Neural progenitor cell (in vitro differentiated cells): Measurements from ENCODE around the gene BNIP1. TPM values are rescaled to one million over a fixed set of nuclear protein-coding genes. Genes with fewer than 3 reads are reported as not detected.

Experiments
- DNase-seq: peaks from one replicate; pipeline ENCODE4 v3.0.0-alpha.2; 2016; ENCODE audit warnings: low spot score
- H2AFZ ChIP-seq: fragments of 200-600 bp; sonication (generic); replicated peaks from 2 replicates; pipeline ENCODE4 v1.6.1; 2016; ENCODE audit warnings: antibody characterized with exemption
- H3F3A ChIP-seq: fragments of 200-600 bp; sonication (generic); 2 replicates; pipeline ENCODE4 v1.6.1; 2016; ENCODE audit warnings: antibody characterized with exemption, low read depth
- H3K27ac ChIP-seq: fragments of 200-600 bp; sonication (generic); 2 replicates; pipeline ENCODE4 v1.5.1; 2016; ENCODE audit warnings: mild to moderate bottlenecking
- H3K27me3 ChIP-seq: fragments of 200-600 bp; sonication (generic); 2 replicates; pipeline ENCODE4 v1.6.1; 2016; ENCODE audit warnings: mild to moderate bottlenecking, moderate library complexity
- H3K36me3 ChIP-seq: fragments of 200-600 bp; sonication (generic); 2 replicates; pipeline ENCODE4 v1.5.1; 2016
- H3K4me1 ChIP-seq: fragments of 200-600 bp; sonication (generic); 2 replicates; pipeline ENCODE4 v1.6.1; 2016; ENCODE audit warnings: mixed run types
- H3K4me2 ChIP-seq: fragments of 200-600 bp; sonication (generic); 2 replicates; pipeline ENCODE4 v1.6.1; 2016
- H3K4me3 ChIP-seq: fragments of 200-600 bp; sonication (generic); 2 replicates; pipeline ENCODE4 v1.5.1; 2016
- H3K79me2 ChIP-seq: fragments of 200-600 bp; sonication (generic); 2 replicates; pipeline ENCODE4 v1.6.1; 2016; ENCODE audit warnings: low read depth
- H3K9ac ChIP-seq: fragments of 200-600 bp; sonication (generic); 2 replicates; pipeline ENCODE4 v1.6.1; 2016
- H3K9me3 ChIP-seq: fragments of 200-600 bp; sonication (generic); 2 replicates; pipeline ENCODE4 v1.5.1; 2016; ENCODE audit warnings: low read depth
- H4K20me1 ChIP-seq: fragments of 200-600 bp; sonication (generic); 2 replicates; pipeline ENCODE4 v1.6.1; 2016; ENCODE audit warnings: low read depth
- H3K27ac Mint-ChIP-seq: 3 replicates; pipeline ENCODE4 v1.8.0; 2021; ENCODE audit warnings: mixed read lengths
- H3K27me3 Mint-ChIP-seq: 2 replicates; pipeline ENCODE4 v1.8.0; 2022; ENCODE audit warnings: low read depth, mild to moderate bottlenecking, inconsistent platforms, moderate library complexity, mixed read lengths; ENCODE audit not compliant: insufficient read depth
- H3K36me3 Mint-ChIP-seq: 3 replicates; pipeline ENCODE4 v1.8.0; 2021; ENCODE audit warnings: mixed read lengths
- H3K4me1 Mint-ChIP-seq: 3 replicates; pipeline ENCODE4 v1.8.0; 2021; ENCODE audit warnings: mixed read lengths
- H3K4me3 Mint-ChIP-seq: 3 replicates; pipeline ENCODE4 v1.8.0; 2021; ENCODE audit warnings: mild to moderate bottlenecking, moderate library complexity, mixed read lengths
- H3K9me3 Mint-ChIP-seq: 3 replicates; pipeline ENCODE4 v1.8.0; 2020; ENCODE audit warnings: mixed read lengths
- CTCF ChIP-seq: fragments of 200-600 bp; sonication (generic); IDR thresholded peaks from 2 replicates; pipeline ENCODE4 v1.5.1; 2017; ENCODE audit warnings: antibody characterized with exemption, mild to moderate bottlenecking
- EZH2 ChIP-seq: fragments of 200-600 bp; sonication (generic); IDR thresholded peaks from 2 replicates; pipeline ENCODE4 v1.6.1; 2017; ENCODE audit warnings: antibody characterized with exemption, mild to moderate bottlenecking, moderate library complexity
- EZH2phosphoT487 ChIP-seq: fragments of 200-600 bp; sonication (generic); IDR thresholded peaks from 2 replicates; pipeline ENCODE4 v1.6.1; 2017; ENCODE audit warnings: antibody characterized with exemption
- total RNA-seq: library from RNA; depleted of rRNA; stranded (reverse); fragments of >200 nt; gene quantifications from 2 replicates; pipeline ENCODE4 v1.2.3, GENCODE V29; 2015; ENCODE audit warnings: low replicate concordance

The BNIP1 gene
- total RNA-seq, 1 donor from 2014 or later = 15.0 TPM

DNA sequence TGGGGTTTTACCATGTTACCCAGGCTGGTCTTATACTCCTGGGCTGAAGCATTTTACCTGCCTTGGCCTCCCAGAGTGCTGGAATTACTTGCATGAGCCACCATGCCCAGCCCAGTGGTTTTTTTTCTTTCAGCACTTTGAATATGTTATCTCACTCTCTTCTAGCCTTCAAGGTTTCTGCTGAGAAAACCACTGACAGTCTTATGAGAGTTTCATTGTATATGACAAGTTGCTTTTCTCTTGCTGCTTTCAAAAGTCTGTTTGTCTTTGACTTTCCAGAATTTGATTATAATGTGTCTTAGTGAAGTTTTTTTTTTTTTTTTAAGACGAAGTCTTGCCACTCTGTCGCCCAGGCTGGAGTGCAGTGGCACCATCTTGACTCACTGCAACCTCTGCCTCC, 43.1 kb upstream of the BNIP1 start:
- DNase-seq = no peak
- H3K4me3 ChIP-seq = no peak overlapping the region
- H3K9ac ChIP-seq = no peak overlapping the region
- H4K20me1 ChIP-seq = no peaks in the 10 kb centered on the region
- no peaks in the 10 kb centered on the region for H3K36me3 ChIP-seq
- no peak overlapping the region for H3K27ac Mint-ChIP-seq
- no peaks in the 10 kb centered on the region for H3K4me1 ChIP-seq
- H3K9me3 ChIP-seq = no peaks in the 10 kb centered on the region
- H3K4me1 Mint-ChIP-seq = no peaks in the 10 kb centered on the region
- H3K27me3 ChIP-seq = no peaks in the 10 kb centered on the region
- peaks cover 3% of the 10 kb centered on the region for H3K36me3 Mint-ChIP-seq
- peaks cover 3% of the 10 kb centered on the region for H3K9me3 Mint-ChIP-seq
- no peak overlapping the region for H3K27ac ChIP-seq
- no peak for TF ChIP-seq EZH2phosphoT487
- no peak for TF ChIP-seq CTCF
- TF ChIP-seq EZH2 = no peak
- H3K79me2 ChIP-seq = no peaks in the 10 kb centered on the region
- H3F3A ChIP-seq = no peaks in the 10 kb centered on the region
- H3K27me3 Mint-ChIP-seq = no peaks in the 10 kb centered on the region
- H3K4me3 Mint-ChIP-seq = no peak overlapping the region
- no peak overlapping the region for H3K4me2 ChIP-seq
- no peak overlapping the region for H2AFZ ChIP-seq

GRCh38 chr5:173103411-173103810, 40.9 kb upstream of the BNIP1 start:
- no peaks in the 10 kb centered on the region for H3K79me2 ChIP-seq
- no peaks in the 10 kb centered on the region for H3F3A ChIP-seq
- no peak overlapping the region for H2AFZ ChIP-seq
- Mint-ChIP-seq H3K36me3 (peaks cover 3% of the 10 kb centered on the region), H3K9me3 (peaks cover 3% of the 10 kb centered on the region), H3K27ac (no peak overlapping the region), H3K27me3 (no peaks in the 10 kb centered on the region), H3K4me1 (no peaks in the 10 kb centered on the region), H3K4me3 (no peak overlapping the region)
- H3K36me3 ChIP-seq = no peaks in the 10 kb centered on the region
- no peak for DNase-seq
- H3K9ac ChIP-seq = no peak overlapping the region
- TF ChIP-seq EZH2 = no peak
- TF ChIP-seq EZH2phosphoT487 = no peak
- no peak for TF ChIP-seq CTCF
- H3K27ac ChIP-seq = no peak overlapping the region
- no peaks in the 10 kb centered on the region for H3K9me3 ChIP-seq
- no peaks in the 10 kb centered on the region for H3K4me1 ChIP-seq
- no peak overlapping the region for H3K4me3 ChIP-seq
- H3K4me2 ChIP-seq = no peak overlapping the region
- no peaks in the 10 kb centered on the region for H4K20me1 ChIP-seq
- no peaks in the 10 kb centered on the region for H3K27me3 ChIP-seq

GRCh38 chr5:173108914-173109313, 35.4 kb upstream of the BNIP1 start:
- DNase-seq = no peak
- no peaks in the 10 kb centered on the region for H4K20me1 ChIP-seq
- H3K4me1 ChIP-seq = no peaks in the 10 kb centered on the region
- no peak overlapping the region for H2AFZ ChIP-seq
- no peaks in the 10 kb centered on the region for H3K27me3 ChIP-seq
- Mint-ChIP-seq H3K4me1 (no peaks in the 10 kb centered on the region), H3K27me3 (no peaks in the 10 kb centered on the region), H3K27ac (no peak overlapping the region), H3K9me3 (no peaks in the 10 kb centered on the region), H3K36me3 (peaks cover 4% of the 10 kb centered on the region), H3K4me3 (no peak overlapping the region)
- no peak overlapping the region for H3K4me3 ChIP-seq
- no peaks in the 10 kb centered on the region for H3K36me3 ChIP-seq
- TF ChIP-seq CTCF (no peak), EZH2 (no peak), EZH2phosphoT487 (no peak)
- H3K4me2 ChIP-seq = no peak overlapping the region
- H3K79me2 ChIP-seq = no peaks in the 10 kb centered on the region
- no peaks in the 10 kb centered on the region for H3K9me3 ChIP-seq
- H3F3A ChIP-seq = no peaks in the 10 kb centered on the region
- no peak overlapping the region for H3K27ac ChIP-seq
- no peak overlapping the region for H3K9ac ChIP-seq
